Activated CD8-positive, alpha-beta T cell treated with anti-CD3 and anti-CD28 coated beads, Interleukin-2, amount 10 ng/mL, durations not matched to agents 7 days and 5 days (primary cell): ENCODE measurements around the gene CELF4. TPM values are rescaled to one million over a fixed set of nuclear protein-coding genes. Genes with fewer than 3 reads are reported as not detected.

Source experiments
- ATAC-seq: fragments of 150-1000 bp; cut with Tn5 transposase; one replicate; pipeline ENCODE4 v1.10.0; 2021; ENCODE audit warnings: moderate library complexity
- CTCF ChIA-PET: fragments of 350-600 bp; sonication (Branson Sonifier 250); formaldehyde crosslinking; loops from one replicate; lab custom pipeline; 2021; ENCODE audit warnings: antibody characterized with exemption; lab: Charles Lee
- POLR2A ChIA-PET: fragments of 350-600 bp; sonication (Branson Sonifier 250); formaldehyde crosslinking; loops from one replicate; lab custom pipeline; 2021; ENCODE audit warnings: antibody characterized with exemption; lab: Charles Lee
- DNase-seq: peaks from one replicate; pipeline ENCODE4 v3.0.0-alpha.2; 2020
- H3K27ac Mint-ChIP-seq: one replicate; pipeline ENCODE4 v1.8.0; 2021; ENCODE audit warnings: mild to moderate bottlenecking, mixed read lengths
- H3K27me3 Mint-ChIP-seq: one replicate; pipeline ENCODE4 v1.8.0; 2021; ENCODE audit warnings: low read depth, mixed read lengths
- H3K36me3 Mint-ChIP-seq: one replicate; pipeline ENCODE4 v1.8.0; 2021; ENCODE audit warnings: low read depth, mixed read lengths
- H3K4me1 Mint-ChIP-seq: one replicate; pipeline ENCODE4 v1.8.0; 2021; ENCODE audit warnings: low read depth, mixed read lengths
- H3K4me3 Mint-ChIP-seq: one replicate; pipeline ENCODE4 v1.8.0; 2021; ENCODE audit warnings: mild to moderate bottlenecking, mixed read lengths
- H3K9me3 Mint-ChIP-seq: one replicate; pipeline ENCODE4 v1.8.0; 2022; ENCODE audit warnings: mixed read lengths; ENCODE audit not compliant: insufficient read depth
- total RNA-seq, 2 experiments: library from RNA; stranded (reverse); gene quantifications; one replicate each; pipeline ENCODE4 v1.2.3, GENCODE V29; 2021

CELF4 gene
- total RNA-seq, 2 experiments from 2014 or later, result not detected

DNA sequence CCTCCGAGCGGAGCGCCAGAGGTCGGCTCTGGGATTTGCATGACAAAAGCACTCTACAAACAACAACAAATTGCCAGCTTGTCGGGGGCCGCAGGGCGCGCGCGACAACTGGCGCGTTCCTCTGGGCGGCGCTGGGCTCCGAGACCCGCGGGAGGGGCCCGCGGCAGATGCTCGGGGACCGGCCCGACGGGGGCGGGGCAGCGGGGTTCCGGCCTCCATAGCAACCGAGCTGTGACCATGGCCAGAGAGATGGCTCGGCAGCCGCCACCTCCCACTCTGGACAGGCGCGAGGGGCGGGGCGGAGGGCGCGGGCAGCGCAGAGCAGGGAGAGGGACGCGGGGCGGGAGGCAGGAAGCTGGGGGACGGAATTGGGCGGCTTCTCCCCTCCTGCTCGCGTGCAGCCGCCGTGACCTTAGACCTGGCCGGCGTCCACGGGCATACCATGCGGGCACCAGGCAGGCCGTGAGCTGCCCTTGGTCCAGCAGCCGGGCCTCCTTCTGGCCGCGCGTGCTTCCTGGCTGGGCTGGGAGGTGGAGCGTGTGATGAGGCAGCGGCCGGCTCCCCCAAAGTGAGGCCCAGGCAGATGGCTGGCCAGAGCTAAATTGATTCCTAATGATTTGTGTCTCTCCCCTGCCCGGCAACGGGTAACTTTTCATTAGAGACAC, 171.5 kb downstream of the CELF4 start:
- POLR2A ChIA-PET, result no interaction called here
- no peak overlapping the region for H3K4me3 Mint-ChIP-seq
- DNase-seq (no peak), ATAC-seq (no peak)
- no peaks in the 10 kb centered on the region for H3K36me3 Mint-ChIP-seq
- H3K9me3 Mint-ChIP-seq, result no peaks in the 10 kb centered on the region
- CTCF ChIA-PET, result no interaction called here
- H3K27ac Mint-ChIP-seq, result no peak overlapping the region
- peaks cover 18% of the 10 kb centered on the region for H3K27me3 Mint-ChIP-seq
- no peaks in the 10 kb centered on the region for H3K4me1 Mint-ChIP-seq

- ATAC-seq (no peak), DNase-seq (no peak)
- Mint-ChIP-seq H3K4me3 (no peak overlapping the region), H3K36me3 (no peaks in the 10 kb centered on the region), H3K27me3 (peaks cover 18% of the 10 kb centered on the region), H3K9me3 (no peaks in the 10 kb centered on the region), H3K4me1 (no peaks in the 10 kb centered on the region), H3K27ac (no peak overlapping the region)
- POLR2A ChIA-PET, result no interaction called here
- CTCF ChIA-PET, result no interaction called here
Observed at GRCh38 chr18:37393221-37393827, 172.3 kb downstream of the CELF4 start.

DNA sequence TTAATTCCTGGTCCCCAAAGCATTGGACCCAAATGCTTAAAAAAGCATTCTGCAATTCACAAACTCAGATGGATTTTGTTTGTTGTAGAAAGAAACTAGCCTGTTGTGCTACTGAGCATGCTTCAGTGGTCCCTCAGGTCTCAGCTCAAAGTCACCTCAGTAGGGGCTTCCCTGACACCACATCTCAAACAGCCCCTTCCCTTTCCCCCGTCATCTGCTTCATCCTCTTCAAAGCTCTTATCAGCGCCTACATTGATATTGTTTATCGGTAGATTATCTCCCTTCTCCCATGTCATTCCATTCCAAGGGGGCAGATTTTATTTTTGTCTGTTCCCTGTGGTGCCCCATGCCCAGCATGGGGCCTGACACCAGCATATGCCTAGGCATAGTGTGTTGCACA, 172.9 kb downstream of the CELF4 start:
- Mint-ChIP-seq H3K27ac (no peak overlapping the region), H3K27me3 (peaks cover 18% of the 10 kb centered on the region), H3K4me1 (no peaks in the 10 kb centered on the region), H3K9me3 (no peaks in the 10 kb centered on the region), H3K36me3 (no peaks in the 10 kb centered on the region), H3K4me3 (no peak overlapping the region)
- ChIA-PET CTCF (no interaction called here), POLR2A (no interaction called here)
- ATAC-seq (no peak), DNase-seq (no peak)

DNA sequence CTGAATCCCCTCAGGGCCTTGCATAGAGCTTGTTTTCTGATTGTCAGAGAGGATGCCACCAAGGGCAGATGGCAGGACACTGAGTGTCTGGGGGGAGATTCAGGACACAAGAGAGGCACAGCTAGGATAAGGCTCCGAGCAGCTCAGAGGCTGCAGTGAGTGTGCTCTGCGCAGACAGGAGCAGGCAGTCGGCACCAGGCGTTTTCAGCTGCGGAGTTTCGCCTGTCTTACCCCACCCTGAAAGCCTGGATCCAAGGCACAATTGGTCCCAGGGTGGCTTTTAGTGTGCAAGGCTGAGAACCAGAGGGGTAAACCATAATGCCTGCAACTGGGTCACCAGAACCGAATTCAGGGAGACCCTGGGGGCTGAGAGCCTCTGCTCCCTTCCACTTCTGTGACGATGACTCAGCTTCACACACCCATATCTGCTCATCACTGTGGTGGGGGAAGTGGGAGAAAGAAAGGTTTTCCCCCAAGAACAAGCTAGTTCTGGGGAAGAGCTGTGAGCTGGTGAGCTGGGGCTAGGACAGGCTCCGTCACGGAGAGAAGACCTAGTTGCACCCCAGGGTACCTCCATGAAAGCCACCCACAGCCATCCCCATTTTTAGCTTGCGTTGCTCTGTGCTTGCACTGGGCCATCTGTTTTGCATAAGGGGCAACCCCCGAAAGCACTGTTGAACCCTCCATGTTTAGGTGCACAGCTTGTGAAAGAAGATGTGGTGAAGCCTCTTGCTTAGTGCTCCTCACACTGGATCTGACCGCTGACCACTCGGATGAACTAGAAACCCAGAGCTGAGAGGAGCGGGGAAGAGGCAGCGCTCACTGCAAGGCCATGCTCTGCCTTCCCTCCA, 173.7 kb downstream of the CELF4 start:
- ATAC-seq (no peak), DNase-seq (no peak)
- no peaks in the 10 kb centered on the region for H3K36me3 Mint-ChIP-seq
- H3K4me3 Mint-ChIP-seq, result no peak overlapping the region
- H3K9me3 Mint-ChIP-seq, result no peaks in the 10 kb centered on the region
- H3K27me3 Mint-ChIP-seq, result peaks cover 18% of the 10 kb centered on the region
- ChIA-PET CTCF (no interaction called here), POLR2A (no interaction called here)
- H3K4me1 Mint-ChIP-seq, result no peaks in the 10 kb centered on the region
- H3K27ac Mint-ChIP-seq, result no peak overlapping the region

DNA sequence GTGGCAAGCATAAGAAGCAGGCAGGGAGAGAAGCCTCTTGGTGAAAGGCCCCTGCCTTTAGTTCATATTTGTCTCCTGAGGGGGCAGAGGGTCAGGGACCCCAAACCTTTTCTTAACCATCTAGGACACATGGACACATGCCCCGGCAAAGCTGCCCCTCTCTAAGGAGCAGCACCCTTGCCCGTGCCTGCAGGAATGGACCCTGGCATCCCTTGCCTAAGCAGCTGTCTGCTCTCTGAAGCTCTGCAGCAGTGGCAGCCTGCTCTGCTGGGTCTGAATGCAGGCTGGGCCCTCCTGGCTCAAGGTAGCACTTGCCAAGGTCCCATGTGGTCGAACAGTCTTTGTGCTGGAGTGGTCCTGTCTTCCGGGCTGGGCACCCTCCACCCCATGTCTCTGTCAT, 174.4 kb downstream of the CELF4 start:
- Mint-ChIP-seq H3K9me3 (no peaks in the 10 kb centered on the region), H3K36me3 (no peaks in the 10 kb centered on the region), H3K27me3 (peaks cover 18% of the 10 kb centered on the region), H3K4me1 (no peaks in the 10 kb centered on the region), H3K27ac (no peak overlapping the region), H3K4me3 (no peak overlapping the region)
- ATAC-seq (no peak), DNase-seq (no peak)
- ChIA-PET POLR2A (no interaction called here), CTCF (no interaction called here)

DNA sequence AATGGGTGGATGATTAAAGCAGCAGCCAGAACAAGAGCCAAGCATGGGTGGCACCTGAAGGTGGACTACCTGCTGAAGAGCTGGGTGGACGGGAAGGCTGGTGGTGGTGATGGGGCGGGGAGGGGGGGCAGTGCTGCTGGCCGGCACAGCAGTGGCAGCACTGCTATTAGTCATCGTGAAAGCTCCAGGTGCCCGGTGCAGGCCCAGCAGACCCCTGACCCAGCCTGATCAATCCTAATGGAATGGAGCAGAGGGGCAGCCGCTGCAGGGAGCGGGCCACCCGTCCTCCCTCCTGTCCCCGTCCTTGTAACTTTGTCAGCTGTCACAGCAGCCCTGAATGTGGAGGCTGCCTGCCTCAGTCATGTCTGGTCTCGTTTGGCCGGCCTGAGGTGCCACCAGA, 174.9 kb downstream of the CELF4 start:
- ChIA-PET POLR2A (no interaction called here), CTCF (no interaction called here)
- no peak for ATAC-seq
- H3K27me3 Mint-ChIP-seq, result peaks cover 18% of the 10 kb centered on the region
- H3K36me3 Mint-ChIP-seq, result no peaks in the 10 kb centered on the region
- no peaks in the 10 kb centered on the region for H3K4me1 Mint-ChIP-seq
- H3K27ac Mint-ChIP-seq, result no peak overlapping the region
- DNase-seq, result no peak
- no peak overlapping the region for H3K4me3 Mint-ChIP-seq
- H3K9me3 Mint-ChIP-seq, result no peaks in the 10 kb centered on the region

GRCh38 chr18:37389684-37390368, 175.8 kb downstream of the CELF4 start:
- Mint-ChIP-seq H3K4me1 (no peaks in the 10 kb centered on the region), H3K9me3 (no peaks in the 10 kb centered on the region), H3K27ac (no peak overlapping the region), H3K4me3 (no peak overlapping the region), H3K27me3 (peaks cover 13% of the 10 kb centered on the region), H3K36me3 (no peaks in the 10 kb centered on the region)
- CTCF ChIA-PET, result no interaction called here
- POLR2A ChIA-PET, result no interaction called here
- ATAC-seq (no peak), DNase-seq (no peak)

GRCh38 chr18:37389041-37389440, 176.6 kb downstream of the CELF4 start:
- Mint-ChIP-seq H3K36me3 (no peaks in the 10 kb centered on the region), H3K4me1 (no peaks in the 10 kb centered on the region), H3K4me3 (no peak overlapping the region), H3K27me3 (peaks cover 13% of the 10 kb centered on the region), H3K9me3 (no peaks in the 10 kb centered on the region), H3K27ac (no peak overlapping the region)
- ATAC-seq, result no peak
- DNase-seq, result no peak
- ChIA-PET CTCF (no interaction called here), POLR2A (no interaction called here)

- ATAC-seq, result no peak
- ChIA-PET POLR2A (no interaction called here), CTCF (no interaction called here)
- no peaks in the 10 kb centered on the region for H3K4me1 Mint-ChIP-seq
- no peak overlapping the region for H3K4me3 Mint-ChIP-seq
- no peaks in the 10 kb centered on the region for H3K36me3 Mint-ChIP-seq
- H3K27me3 Mint-ChIP-seq, result peaks cover 10% of the 10 kb centered on the region
- H3K9me3 Mint-ChIP-seq, result no peaks in the 10 kb centered on the region
- DNase-seq, result no peak
- no peak overlapping the region for H3K27ac Mint-ChIP-seq
Observed at GRCh38 chr18:37388413-37388812, 177.2 kb downstream of the CELF4 start.

DNA sequence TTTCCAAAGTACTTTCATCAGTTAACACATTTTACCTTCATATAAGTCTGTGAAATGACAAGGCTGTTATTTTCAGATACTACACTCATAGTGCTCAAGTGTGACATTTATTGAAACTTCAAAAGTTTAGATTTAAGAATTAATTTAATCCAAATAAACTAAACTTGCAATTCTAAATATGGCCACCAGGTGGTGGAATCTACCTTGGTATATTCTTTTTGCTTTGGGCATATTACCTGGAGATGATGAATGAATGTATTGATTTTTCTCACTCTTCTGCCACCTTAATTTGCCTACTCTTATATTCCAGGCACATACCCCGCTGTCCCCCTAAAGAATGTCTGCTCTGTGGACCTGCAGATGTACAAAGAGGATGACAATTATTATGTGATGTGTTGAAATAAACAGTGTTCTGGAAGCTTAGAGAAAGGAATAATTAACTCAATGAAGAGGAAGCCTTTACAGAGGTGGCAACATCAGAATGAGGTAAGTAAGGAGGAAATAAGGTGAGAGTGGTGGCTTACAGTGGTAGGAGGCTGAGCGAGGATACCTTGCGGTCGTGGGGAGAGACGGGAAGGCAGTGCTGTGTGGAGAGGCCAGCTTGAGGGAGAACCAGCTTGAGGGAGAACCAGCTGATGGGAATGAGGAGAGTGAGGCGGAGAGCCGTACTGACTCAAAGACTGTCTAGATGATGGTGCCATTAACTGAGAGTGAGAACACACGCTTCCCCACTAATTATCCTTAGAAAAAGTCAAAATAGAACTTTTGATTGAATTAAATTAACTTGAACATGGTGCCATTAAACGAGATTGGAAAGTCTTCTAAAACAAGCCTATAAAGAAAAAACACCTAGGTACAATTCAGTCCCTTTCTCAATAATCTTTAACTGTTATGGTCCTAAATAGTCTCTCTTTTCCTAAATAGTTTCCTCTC, 179.5 kb downstream of the CELF4 start:
- POLR2A ChIA-PET, result no interaction called here
- Mint-ChIP-seq H3K9me3 (no peaks in the 10 kb centered on the region), H3K4me1 (no peaks in the 10 kb centered on the region), H3K27ac (no peak overlapping the region), H3K27me3 (no peaks in the 10 kb centered on the region), H3K36me3 (no peaks in the 10 kb centered on the region), H3K4me3 (no peak overlapping the region)
- ATAC-seq (no peak), DNase-seq (peak; percentile 23)
- CTCF ChIA-PET, result no interaction called here

- Mint-ChIP-seq H3K36me3 (no peaks in the 10 kb centered on the region), H3K4me3 (no peak overlapping the region), H3K9me3 (no peaks in the 10 kb centered on the region), H3K27ac (no peak overlapping the region), H3K4me1 (no peaks in the 10 kb centered on the region), H3K27me3 (no peaks in the 10 kb centered on the region)
- ATAC-seq (no peak), DNase-seq (no peak)
- ChIA-PET CTCF (no interaction called here), POLR2A (no interaction called here)
Observed at GRCh38 chr18:37383846-37384595, 181.6 kb downstream of the CELF4 start.
